GM19025 (cell line): Measurements from ENCODE around the gene NAT10.
"Not testable (repeated sequence)": the region's sequence is repeated elsewhere in the genome, so short reads cannot be mapped to it uniquely, and the experiment has no call there.

Experiments
- ATAC-seq: cut with Tn5 transposase; IDR thresholded peaks from one replicate; pipeline ENCODE4 v1.9.1; 2021; ENCODE audit warnings: mild to moderate bottlenecking, low read depth, moderate library complexity; ENCODE audit not compliant: unreplicated experiment

Gene NAT10

DNA sequence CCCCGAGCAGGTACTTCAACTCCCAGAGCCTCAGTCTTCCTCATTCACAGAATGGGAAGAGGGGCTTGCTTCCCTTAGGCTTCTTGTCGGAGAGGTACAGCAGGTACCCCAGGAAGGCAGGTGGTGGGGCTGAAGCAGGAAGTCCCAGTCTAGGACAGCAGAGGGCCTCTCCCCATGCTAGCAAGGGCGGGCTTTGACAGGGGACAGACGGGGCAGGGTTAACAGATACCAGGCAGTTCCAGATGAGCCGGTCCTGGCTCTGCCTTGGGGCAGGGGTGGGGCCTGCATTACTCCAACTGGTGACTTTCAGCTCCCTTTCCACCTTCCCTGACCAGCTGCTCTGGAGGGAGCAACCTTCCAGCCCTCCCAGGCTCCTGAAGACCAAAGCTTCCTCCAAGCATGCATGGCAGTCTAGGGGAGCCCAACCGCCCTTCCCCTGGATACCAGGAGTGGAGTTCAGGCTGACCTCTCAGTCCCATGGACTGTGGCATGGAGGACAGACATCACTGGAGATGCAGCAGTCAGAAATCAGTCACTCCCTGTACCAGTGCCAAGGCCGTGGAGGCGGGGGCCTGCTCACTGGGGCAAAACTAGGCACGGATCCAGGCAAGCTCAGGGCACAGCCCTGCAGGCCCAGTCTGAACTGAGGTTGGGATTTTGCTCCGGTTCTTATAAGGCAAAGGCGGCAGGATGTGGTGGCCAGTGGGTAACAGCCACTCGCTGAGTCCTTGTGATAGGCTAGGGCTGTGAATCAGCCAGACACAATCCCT is 60.5 kb downstream of the NAT10 start:
- ATAC-seq: no peak

DNA sequence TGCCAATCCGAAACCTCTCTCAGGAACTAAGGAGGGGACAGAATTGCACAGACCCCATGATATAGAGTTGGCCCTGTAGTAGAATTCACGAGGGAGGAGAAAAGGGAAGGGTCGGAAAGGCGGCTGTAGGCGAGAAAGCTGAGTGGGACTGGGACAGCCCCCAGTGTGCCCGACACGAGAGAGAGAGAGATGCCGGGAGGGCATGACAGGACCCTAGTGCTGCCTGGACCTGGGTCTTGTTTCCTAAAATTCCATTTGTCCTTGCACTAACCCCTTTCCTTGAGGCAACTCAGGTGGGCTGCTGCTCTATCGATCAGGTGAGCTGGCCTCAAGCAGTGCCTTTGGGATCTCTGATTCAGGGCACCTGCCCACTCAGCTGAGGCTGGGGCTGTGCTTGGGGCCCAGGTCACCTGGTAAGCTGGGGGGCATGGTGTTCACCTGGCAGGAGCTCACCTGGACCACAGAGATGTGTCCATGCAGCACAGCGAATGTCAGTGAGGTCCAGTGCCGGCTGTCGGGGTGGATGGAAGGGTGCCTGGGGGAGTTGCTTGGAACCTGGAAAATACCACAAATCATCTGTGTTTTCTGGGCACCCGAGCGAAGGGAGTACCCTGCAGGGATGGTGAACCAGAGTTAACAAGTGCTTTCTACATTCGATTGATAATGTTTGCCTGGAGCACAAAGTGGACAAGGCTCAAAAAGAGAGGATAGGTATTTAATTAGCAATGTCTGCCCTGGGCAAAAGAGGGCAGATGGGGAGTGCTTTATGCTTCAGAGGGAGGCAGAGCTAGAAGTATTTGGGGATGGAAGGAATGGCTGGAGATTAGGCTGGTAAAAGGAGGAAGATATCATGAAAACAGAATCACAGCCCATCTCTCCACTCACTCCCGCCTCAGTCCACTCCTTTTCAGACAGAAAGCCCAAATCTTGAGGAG is 61.6 kb downstream of the NAT10 start:
- ATAC-seq: no peak

DNA sequence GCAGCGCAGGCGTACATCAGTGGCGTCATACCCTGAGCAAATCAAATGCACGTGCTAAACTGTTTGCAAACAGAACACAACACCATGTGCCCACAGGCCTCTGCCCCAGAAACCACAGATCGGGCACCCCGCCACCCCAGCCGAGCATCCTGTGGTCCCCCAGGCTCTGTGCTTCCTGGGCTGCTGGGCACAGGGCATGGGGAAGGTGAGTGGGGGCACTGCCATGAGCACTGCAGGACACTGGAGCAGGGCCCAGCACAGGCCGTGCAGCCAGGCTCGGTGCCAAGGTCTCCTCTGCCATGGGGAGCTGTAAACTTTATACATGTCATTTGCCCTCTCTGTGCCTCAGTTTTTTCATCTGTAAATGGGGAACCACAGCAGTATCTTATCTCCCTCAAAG is 62.5 kb downstream of the NAT10 start:
- ATAC-seq: no peak

DNA sequence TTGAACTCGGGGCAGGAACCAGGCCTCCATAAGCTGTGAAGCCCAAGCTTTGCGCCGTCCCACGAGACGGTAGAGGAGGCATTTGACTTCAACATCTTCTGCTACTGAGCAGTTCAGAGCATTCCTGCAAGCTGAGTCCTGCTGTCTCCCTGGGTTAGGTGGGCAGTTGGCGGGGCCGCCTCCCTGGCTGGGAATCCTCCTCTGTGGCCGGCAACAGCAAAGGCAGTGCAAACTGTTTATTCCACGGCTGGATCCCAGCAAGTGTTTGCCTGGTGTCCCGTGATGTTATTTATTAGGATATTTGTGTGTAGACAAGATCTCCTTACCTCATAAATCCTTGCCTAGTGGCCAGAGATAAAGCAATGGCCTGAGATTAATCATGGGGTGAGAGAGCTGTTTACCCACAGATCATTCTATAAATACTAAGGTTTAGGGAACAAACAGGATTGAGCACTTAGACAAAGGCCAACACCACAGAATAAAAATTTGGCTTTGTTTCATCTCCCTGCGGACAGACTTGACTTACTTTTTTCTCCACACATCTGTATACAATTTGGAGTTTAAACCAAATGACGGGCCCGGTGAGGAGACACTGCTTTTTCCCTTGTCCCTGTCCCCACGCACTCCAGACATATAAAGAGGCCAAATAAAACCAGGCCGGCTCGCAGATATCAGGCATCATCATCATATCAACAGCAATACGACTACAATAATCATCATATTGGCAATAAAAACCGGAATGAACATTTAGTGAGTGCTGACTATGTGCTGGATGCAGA is 63.4 kb downstream of the NAT10 start:
- no peak for ATAC-seq

DNA sequence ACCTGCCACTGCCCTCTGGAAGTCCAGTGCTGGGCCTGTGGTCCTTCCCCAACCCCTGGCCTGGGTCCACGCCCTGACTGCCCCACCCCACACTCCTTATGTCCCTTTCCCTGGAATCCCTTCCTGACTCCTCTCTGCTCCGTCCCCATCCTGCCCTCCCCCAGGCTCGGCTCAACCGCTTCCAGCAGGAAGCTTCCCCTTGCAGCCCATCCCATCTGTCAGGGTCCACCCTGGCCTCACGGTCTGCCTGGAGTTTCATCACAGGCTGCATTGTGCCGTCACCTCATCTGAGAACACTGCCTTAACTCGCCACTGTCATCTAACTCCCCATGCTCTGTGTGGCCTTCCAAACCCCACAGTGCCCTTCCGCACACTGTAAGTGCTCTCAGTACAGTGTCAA is 64.3 kb downstream of the NAT10 start:
- ATAC-seq: no peak

DNA sequence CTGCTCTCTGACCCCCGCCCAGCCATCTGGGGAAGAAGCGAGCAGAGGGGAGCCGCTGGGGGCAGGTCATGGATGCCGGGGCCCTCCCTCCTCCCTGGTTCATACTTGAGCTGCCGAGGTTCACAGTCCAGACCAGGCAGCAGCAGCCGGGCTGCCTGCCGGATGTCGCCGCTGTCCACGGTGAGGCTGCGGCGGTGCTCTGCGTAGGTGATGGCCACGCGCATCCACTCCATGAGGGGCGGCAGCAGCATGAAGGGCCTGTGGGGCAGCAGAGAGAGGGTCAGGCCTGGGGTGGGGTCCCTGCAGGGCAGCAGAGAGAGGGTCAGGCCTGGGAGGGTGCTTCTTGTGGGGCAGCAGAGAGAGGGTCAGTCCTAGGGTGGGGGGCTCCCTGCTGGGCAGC is 67.6 kb downstream of the NAT10 start:
- ATAC-seq: no peak

DNA sequence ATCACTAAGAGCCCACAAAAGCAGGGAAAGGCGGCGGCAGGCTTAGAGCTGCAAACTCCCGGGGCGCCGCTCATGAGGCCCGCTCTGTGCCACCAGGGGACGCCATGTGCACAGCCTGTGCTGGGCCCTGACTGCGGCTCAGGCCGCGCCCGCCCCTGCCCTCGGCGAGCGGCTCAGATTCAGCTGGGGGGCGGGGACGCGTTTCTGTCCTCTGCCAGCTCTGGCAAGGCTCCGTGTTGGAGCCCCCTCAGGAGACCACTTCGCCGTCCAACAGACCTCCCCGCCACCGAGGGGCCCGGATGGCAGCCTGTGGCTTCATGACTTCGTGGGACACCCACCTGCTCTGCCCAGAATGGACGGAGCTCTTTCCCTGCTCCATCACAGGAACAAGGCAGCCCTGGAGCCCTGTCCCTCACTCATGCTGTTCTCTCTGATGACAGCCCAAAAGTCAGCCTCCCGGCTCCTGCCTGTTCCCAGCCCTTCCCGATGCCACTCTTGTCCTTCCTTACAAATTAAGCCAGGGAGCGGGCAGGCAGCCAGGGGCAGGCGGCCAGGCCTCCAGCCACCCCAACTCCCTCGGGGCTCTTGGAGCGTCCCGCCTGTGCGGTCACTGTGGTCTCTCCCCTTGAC is 69.1 kb downstream of the NAT10 start:
- peak; percentile 91 for ATAC-seq

DNA sequence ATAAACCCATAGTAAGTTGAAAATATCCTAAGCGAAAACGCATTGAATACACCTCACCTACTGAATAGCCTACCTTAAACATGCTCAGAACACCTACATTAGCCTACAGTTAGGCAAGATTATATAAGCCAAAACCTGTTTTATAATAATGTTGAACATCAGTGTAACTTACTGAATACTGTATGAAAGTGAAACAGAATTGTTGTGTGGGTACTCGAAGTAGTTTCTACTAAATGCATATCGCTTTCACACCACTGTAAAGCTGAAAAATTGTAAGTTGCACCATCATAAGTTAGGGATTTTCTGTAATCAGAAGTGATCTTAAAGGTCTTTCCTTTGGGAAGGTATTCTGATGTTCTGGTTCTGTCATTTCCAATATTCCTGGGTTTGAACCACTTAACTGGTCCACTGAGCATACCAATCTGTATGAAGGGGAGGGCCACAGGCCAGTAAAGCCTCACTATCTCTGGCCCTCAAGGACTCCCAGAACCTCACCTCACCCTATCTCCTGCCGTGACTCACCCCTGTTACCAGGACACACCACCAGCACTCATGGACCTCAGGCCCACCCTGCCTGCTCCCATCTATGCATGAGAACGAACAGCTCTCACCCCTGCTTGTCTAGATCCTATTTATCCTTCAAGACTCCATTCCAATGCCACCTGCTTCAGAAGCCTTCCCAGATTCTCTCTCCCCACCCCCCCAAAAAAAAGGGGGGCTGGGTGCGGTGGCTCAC is 70.0 kb downstream of the NAT10 start:
- no peak for ATAC-seq

DNA sequence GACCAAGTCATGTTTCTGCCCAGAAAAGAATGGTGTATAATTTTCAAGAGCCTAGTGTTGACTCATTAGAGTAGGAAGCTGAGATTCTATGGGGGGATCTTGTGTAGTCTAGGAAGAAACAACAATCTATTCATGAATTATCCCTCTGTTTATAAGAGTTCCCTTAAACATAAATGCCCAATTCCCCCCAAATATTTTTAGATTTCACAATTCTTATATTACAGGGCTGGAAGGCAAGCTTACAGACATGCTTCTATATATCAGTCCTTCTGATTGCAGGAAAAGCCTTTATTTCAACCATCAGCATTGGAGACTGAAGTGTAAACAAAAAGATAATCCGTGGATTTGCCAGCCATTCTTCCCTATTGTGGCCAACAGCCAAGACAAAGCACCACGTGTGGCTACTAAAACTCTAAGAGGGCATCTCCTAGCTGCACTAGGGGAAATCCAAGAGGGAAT is 71.4 kb downstream of the NAT10 start:
- no peak for ATAC-seq

DNA sequence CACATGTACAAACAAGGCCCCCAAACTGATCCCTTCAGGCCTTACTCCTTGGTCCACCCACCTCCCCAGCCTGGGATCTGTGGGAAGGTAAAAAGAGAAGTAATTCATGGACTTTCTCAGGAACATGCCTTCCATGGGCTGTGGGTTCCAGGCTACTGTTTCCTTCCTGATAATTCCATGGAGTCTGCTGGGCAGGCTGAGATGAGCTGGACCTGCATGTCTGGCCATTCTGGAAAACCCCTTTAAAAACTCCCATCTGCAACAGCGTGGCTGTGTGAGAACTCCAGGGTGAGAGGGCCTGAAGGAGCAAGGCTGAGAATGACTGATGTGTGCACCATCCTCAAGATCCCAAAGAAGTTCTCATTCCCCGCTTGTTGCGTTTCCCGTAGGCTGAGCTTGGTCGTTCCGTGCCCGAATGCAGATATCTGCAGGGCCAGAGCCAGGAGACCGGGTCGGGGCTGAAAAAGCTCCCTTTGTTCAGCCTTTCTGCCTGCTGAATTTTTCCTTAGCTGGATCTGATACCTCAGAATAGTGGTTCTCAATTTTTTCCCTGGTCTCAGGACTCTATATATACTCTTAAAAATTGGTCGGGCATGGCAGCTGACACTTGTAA is 72.9 kb downstream of the NAT10 start:
- ATAC-seq: no peak

DNA sequence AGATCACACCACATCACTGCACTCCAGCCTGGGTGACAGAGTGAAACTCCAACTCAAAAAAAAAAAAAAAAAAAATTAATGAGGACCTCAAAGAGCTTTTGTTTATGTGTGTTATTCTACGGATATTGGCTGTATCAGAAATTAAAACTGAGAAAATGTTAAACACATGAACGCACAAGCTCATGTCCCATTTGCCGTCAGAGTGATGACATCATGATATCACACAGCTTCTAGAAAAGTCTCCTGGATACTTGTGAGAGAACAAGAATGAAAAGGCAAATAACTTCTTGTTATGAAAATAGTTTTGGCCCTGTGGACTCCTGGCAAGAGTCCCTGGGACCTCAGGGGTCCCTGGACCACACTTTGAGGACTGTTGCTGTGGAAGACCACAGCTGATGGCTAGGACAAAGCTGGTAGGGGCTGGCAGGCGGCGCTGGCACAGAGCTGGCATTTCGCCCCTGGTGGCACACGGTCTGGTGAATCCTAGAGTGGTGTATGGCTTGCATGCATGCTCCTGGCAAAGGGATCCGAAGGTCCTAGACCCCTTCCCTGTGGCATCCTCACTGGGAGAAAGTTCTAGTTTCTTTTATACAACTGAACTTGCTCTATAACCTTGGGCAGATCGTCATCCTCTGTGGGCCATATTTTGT is 73.7 kb downstream of the NAT10 start:
- ATAC-seq: no peak

DNA sequence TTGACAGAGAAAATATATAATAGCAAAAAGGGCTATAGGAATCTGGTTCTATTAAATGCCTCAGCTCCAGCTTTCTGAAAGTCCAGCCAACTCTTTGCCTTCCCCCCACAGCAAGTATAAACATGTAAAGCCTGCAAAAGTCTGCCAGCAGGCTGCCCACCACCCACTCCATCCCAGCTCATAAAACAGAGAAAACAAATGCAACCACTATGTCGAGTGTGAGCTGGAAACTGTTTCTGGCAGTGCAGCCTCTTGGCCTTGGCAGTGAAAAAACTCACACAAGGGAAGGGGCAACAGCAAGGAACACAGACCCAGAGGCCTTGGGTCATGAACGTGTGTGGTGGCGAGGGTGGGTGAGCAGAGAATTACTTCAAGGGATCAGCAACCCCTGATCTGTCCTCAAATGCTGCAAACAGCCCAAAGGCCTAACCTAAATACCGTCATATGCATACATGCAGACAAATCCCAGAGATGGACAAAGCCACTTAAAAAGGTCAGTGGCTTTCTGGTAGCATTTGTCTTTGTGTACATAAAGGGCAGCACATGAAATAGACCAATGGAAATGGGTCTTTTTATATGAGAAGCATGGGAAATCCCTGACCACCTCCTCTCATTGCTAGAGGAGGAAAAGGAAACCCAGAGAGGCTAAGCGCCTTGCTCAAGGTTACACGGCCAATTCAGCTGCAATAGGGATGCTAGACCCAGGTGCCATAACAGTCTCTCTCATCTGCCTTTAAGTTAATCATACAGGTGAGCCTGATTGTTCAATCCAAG is 74.8 kb downstream of the NAT10 start:
- ATAC-seq: no peak

DNA sequence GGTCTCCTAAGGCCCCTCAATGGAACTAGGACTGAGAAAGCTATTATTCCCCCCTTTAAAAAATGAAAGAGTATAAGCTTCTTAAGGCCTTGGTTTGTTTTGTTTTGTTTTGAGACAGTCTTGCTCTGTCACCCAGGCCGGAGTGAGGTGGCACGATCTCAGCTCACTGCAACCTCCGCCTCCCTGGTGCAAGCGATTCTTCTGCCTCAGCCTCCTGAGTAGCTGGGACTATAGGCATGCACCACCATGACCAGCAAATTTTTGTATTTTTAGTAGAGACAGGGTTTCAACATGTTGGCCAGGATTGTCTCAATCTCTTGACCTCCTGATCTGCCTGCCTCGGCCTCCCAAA is 75.4 kb downstream of the NAT10 start:
- ATAC-seq: not testable (repeated sequence)

DNA sequence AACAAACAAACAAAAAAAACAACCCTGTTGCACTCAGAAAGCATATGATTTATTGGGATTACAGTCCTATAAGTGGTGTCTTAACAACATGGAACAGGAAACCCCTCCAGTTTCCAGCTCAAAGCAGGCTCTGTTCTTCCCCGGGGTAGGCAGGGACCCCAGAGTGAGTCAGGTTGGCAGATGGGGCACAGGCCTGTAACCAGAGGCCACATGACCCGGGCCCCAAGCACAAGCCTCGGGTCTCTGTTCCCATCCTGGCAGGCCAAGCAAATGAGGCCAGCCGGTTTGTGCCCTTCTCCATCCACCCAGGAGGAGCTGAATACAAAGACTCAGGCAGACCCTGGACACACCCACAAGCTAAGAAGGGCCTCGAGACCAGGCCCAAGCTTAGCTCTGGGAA is 75.8 kb downstream of the NAT10 start:
- ATAC-seq: no peak

DNA sequence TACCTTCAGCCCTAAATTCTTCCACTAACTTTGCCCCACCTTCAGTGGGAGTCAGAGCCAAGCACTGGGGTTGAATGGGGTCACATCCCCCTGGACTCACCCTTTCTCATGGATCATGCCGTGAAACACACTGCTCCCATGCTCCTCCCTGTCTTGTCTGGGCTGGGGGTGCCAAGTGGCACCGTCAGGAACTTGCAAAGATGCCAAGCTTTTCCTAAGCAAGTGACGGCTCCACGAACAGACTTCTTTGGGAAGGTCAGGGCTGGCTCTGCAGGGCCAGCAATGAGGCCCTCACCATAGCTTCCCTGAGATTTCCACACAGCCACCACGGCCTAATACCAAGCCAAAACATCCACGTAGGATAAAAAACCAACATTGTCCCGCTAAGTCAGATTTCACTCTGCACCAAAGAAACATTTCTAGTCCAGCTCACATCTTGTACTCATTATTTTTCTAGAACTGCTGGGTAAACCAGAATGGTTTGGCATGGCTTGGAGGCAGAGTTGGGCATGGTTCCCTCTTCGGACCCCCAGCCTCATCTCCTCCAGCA is 76.5 kb downstream of the NAT10 start:
- ATAC-seq: no peak

DNA sequence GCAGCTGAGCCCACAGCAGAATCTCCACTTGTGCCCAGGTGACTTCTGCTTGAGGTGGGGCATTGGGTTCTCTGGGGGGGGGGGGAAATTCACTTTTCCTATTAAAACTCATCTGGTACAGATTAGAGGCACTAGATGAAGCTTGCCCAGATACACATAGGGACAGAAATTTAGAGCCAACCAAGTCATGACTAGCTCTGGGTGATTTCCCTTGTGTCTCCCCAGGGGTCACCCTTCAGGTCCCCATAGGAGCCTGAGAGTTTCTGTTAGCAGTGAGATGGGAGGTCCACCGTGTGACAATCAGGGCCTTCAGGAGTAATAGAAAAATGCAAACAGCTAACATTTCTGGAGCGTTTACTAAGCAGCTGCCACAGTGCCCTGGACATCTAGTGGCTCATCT is 77.0 kb downstream of the NAT10 start:
- ATAC-seq: no peak

DNA sequence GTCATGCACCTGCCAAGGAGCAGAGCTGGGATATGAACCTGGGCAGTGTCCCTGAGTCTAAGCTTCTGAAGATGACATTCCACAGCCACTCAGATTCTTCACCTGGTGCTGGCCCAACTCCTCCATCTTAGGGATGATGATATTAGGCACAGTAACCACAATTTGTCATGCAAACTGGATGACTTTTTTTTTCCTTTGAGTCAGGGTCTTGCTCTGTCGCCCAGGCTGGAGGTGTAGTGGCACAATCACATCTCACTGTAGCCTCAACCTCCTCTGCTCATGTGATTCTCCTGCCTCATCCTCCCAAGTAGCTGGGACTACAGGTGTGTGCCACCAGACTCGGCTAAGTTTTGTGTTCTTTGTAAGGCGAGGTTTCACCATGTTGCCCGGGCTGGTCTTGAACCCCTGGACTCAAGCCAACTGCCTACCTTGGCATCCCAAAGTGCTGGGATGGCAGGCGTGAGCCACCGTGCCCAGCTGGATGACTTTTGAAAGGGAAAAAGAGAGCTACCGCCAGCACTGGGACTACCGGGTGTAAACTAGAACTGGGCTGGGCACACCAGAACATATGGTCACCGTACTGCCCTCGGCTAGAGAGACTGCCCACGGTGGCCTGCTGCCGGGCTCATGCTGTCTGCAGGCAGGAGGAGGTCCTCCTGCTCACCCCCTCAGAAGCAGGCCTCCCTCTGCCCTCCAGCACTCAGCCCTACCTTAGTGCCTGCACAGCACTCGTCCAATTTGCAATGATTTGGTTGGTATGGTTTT is 77.7 kb downstream of the NAT10 start:
- ATAC-seq: no peak
